Measurements from ENCODE around the gene DNMT3B.

The DNMT3B gene

GRCh38 chr20:32828029-32828680 is 66.0 kb downstream of the DNMT3B start:
- no peak for DNase-seq (ENCODE audit: low read depth in 1 of 2, low spot score in 1 of 2)
- Histone ChIP-seq H3K27ac (replicated peaks) (peak overlapping the region; percentile 21; the same call in 1 of the 2 replicates), H3K27me3 (ENCODE audit: insufficient read depth, poor library complexity, severe bottlenecking) (no peaks in the 10 kb centered on the region), H3K4me3 (replicated peaks; ENCODE audit: insufficient read depth, low read length) (no peak overlapping the region)
- TF ChIP-seq REST (IDR thresholded peaks at IDR 0.05; ENCODE audit: insufficient replicate concordance, low read depth) (no peak), CTCF (IDR thresholded peaks at IDR 0.05; ENCODE audit: insufficient read depth, low read length) (no peak), GABPA (IDR thresholded peaks at IDR 0.05; ENCODE audit: low read depth) (no peak), SPI1 (IDR thresholded peaks at IDR 0.05; ENCODE audit: borderline replicate concordance, low read depth) (no peak), POLR2AphosphoS5 (IDR thresholded peaks at IDR 0.05; ENCODE audit: low read depth) (no peak)

GRCh38 chr20:32829311-32830005 is 67.3 kb downstream of the DNMT3B start:
- H3K4me3 ChIP-seq (replicated peaks; ENCODE audit: insufficient read depth, low read length): no peak overlapping the region
- no peak for DNase-seq (ENCODE audit: low read depth in 1 of 2, low spot score in 1 of 2)
- TF ChIP-seq CTCF (IDR thresholded peaks at IDR 0.05; ENCODE audit: insufficient read depth, low read length) (no peak), POLR2AphosphoS5 (IDR thresholded peaks at IDR 0.05; ENCODE audit: low read depth) (no peak), GABPA (IDR thresholded peaks at IDR 0.05; ENCODE audit: low read depth) (no peak), REST (IDR thresholded peaks at IDR 0.05; ENCODE audit: insufficient replicate concordance, low read depth) (no peak), SPI1 (IDR thresholded peaks at IDR 0.05; ENCODE audit: borderline replicate concordance, low read depth) (no peak)
- no peaks in the 10 kb centered on the region for H3K27me3 ChIP-seq (ENCODE audit: insufficient read depth, poor library complexity, severe bottlenecking)
- peak overlapping the region; percentile 62 for H3K27ac ChIP-seq (replicated peaks)

- TF ChIP-seq CTCF (IDR thresholded peaks at IDR 0.05; ENCODE audit: insufficient read depth, low read length) (no peak), REST (IDR thresholded peaks at IDR 0.05; ENCODE audit: insufficient replicate concordance, low read depth) (no peak), POLR2AphosphoS5 (IDR thresholded peaks at IDR 0.05; ENCODE audit: low read depth) (no peak), GABPA (IDR thresholded peaks at IDR 0.05; ENCODE audit: low read depth) (no peak), SPI1 (IDR thresholded peaks at IDR 0.05; ENCODE audit: borderline replicate concordance, low read depth) (no peak; the same call in 1 of the 2 replicates)
- peak; percentile 73 to 93 for DNase-seq (ENCODE audit: low read depth in 1 of 2, low spot score in 1 of 2)
- peak overlapping the region; percentile 62 for H3K27ac ChIP-seq (replicated peaks)
- H3K4me3 ChIP-seq (replicated peaks; ENCODE audit: insufficient read depth, low read length): no peak overlapping the region
- H3K27me3 ChIP-seq (ENCODE audit: insufficient read depth, poor library complexity, severe bottlenecking): no peaks in the 10 kb centered on the region
Measured at GRCh38 chr20:32830437-32830836, 68.3 kb downstream of the DNMT3B start.
